ENCODE data around the gene LUZP2. TPM values are rescaled to one million over a fixed set of nuclear protein-coding genes. Genes with fewer than 3 reads are reported as not detected.

LUZP2 gene
- total RNA-seq, 6 donors from 2014 or later: 0.20 to 0.46 (median 0.23) TPM; not detected in 3

GRCh38 chr11:24833573-24833972, 336.7 kb downstream of the LUZP2 start:
- WGBS, 2 donors: 41 to 46% methylated on average over 9 of the region's 9 CpGs
- Histone ChIP-seq H3K27me3 (no peaks in the 10 kb centered on the region), H3K4me3 (no peak overlapping the region), H3K4me1 (peaks cover 0 to 4% (median 0%) of the 10 kb centered on the region in 4 donors), H3K36me3 (no peaks in the 10 kb centered on the region), H3K9me3 (no peaks in the 10 kb centered on the region), H3K27ac (no peak overlapping the region)
- DNase-seq (peak in 1 of 2 donors; percentile 13), ATAC-seq (ENCODE audit: low FRiP score in 2 of 2) (no peak)
- no peak for TF ChIP-seq EP300 (IDR thresholded peaks at IDR 0.05)
- no peak for TF ChIP-seq POLR2AphosphoS5 (IDR thresholded peaks at IDR 0.05)
- no peak for TF ChIP-seq CTCF (IDR thresholded peaks at IDR 0.05)
- no peak for TF ChIP-seq POLR2A (IDR thresholded peaks at IDR 0.05)

- H3K36me3 ChIP-seq: no peaks in the 10 kb centered on the region
- H3K4me1 ChIP-seq: no peaks in the 10 kb centered on the region
- 68 to 69% methylated on average over 2 of the region's 2 CpGs for WGBS, 2 donors
- ATAC-seq (ENCODE audit: low FRiP score in 2 of 2) (no peak), DNase-seq (no peak)
- no peaks in the 10 kb centered on the region for H3K27me3 ChIP-seq
- no peaks in the 10 kb centered on the region for H3K9me3 ChIP-seq
- no peak overlapping the region for H3K27ac ChIP-seq
- no peak overlapping the region for H3K4me3 ChIP-seq
- TF ChIP-seq EP300 (IDR thresholded peaks at IDR 0.05): no peak
- no peak for TF ChIP-seq CTCF (IDR thresholded peaks at IDR 0.05)
- TF ChIP-seq POLR2A (IDR thresholded peaks at IDR 0.05): no peak
- no peak for TF ChIP-seq POLR2AphosphoS5 (IDR thresholded peaks at IDR 0.05)
These were observed 340.3 kb downstream of the LUZP2 start for GRCh38 chr11:24837112-24837511.

GRCh38 chr11:24842308-24842707, 345.5 kb downstream of the LUZP2 start:
- H3K27me3 ChIP-seq: no peaks in the 10 kb centered on the region
- no peaks in the 10 kb centered on the region for H3K9me3 ChIP-seq
- no peak overlapping the region for H3K27ac ChIP-seq
- no peak overlapping the region for H3K4me3 ChIP-seq
- DNase-seq (no peak), ATAC-seq (ENCODE audit: low FRiP score in 2 of 2) (no peak)
- TF ChIP-seq POLR2A (IDR thresholded peaks at IDR 0.05): no peak
- TF ChIP-seq CTCF (IDR thresholded peaks at IDR 0.05): no peak
- TF ChIP-seq EP300 (IDR thresholded peaks at IDR 0.05): no peak
- no peak for TF ChIP-seq POLR2AphosphoS5 (IDR thresholded peaks at IDR 0.05)
- H3K4me1 ChIP-seq: no peaks in the 10 kb centered on the region
- whole genome bisulfite sequencing, 2 donors: 74 to 83% methylated on average over 2 of the region's 2 CpGs
- no peaks in the 10 kb centered on the region for H3K36me3 ChIP-seq

- no peaks in the 10 kb centered on the region for H3K9me3 ChIP-seq
- no peak for ATAC-seq (ENCODE audit: low FRiP score in 2 of 2)
- H3K4me1 ChIP-seq: no peaks in the 10 kb centered on the region
- no peaks in the 10 kb centered on the region for H3K36me3 ChIP-seq
- no peak for DNase-seq
- TF ChIP-seq EP300 (IDR thresholded peaks at IDR 0.05) (no peak), POLR2A (IDR thresholded peaks at IDR 0.05) (no peak), CTCF (IDR thresholded peaks at IDR 0.05) (no peak), POLR2AphosphoS5 (IDR thresholded peaks at IDR 0.05) (no peak)
- no peak overlapping the region for H3K4me3 ChIP-seq
- H3K27me3 ChIP-seq: no peaks in the 10 kb centered on the region
- 71 to 100% methylated on average over 1 of the region's 1 CpG for WGBS, 2 donors
- H3K27ac ChIP-seq: no peak overlapping the region
These were observed 347.6 kb downstream of the LUZP2 start for GRCh38 chr11:24844406-24844805.

GRCh38 chr11:24848857-24849256, 352.0 kb downstream of the LUZP2 start:
- Histone ChIP-seq H3K4me1 (no peaks in the 10 kb centered on the region), H3K27me3 (no peaks in the 10 kb centered on the region), H3K9me3 (no peaks in the 10 kb centered on the region), H3K4me3 (no peak overlapping the region), H3K27ac (no peak overlapping the region), H3K36me3 (no peaks in the 10 kb centered on the region)
- 84 to 95% methylated on average over 1 of the region's 1 CpG for WGBS, 2 donors
- ATAC-seq (ENCODE audit: low FRiP score in 2 of 2): no peak
- no peak for DNase-seq
- TF ChIP-seq POLR2AphosphoS5 (IDR thresholded peaks at IDR 0.05): no peak
- TF ChIP-seq EP300 (IDR thresholded peaks at IDR 0.05): no peak
- TF ChIP-seq CTCF (IDR thresholded peaks at IDR 0.05): no peak
- no peak for TF ChIP-seq POLR2A (IDR thresholded peaks at IDR 0.05)
